Panc1 (cell line): ENCODE data around the gene GP9. TPM values are rescaled to one million over a fixed set of nuclear protein-coding genes. Genes with fewer than 3 reads are reported as not detected.

ENCODE experiments used
- ATAC-seq: fragments of 200-7000 bp; cut with Tn5 transposase; 2 replicates; pipeline ENCODE4 v1.9.1; 2020; ENCODE audit warnings: mild to moderate bottlenecking, moderate library complexity
- BruUV-seq: library from RNA; stranded (reverse); fragments of 400-500 nt; replicated peaks from 2 replicates; lab custom pipeline; 2021; lab: Mats Ljungman, UMichigan
- CTCF ChIA-PET: fragments of 300-600 bp; sonication (Branson Sonifier 250); formaldehyde crosslinking; loops from one replicate; lab custom pipeline; 2022; ENCODE audit warnings: antibody characterized with exemption; lab: Charles Lee
- POLR2A ChIA-PET: fragments of 300-600 bp; sonication (Branson Sonifier 250); formaldehyde crosslinking; loops from one replicate; lab custom pipeline; 2022; ENCODE audit warnings: antibody characterized with exemption; lab: Charles Lee
- DNase-seq: peaks from one replicate; pipeline ENCODE4 v3.0.0-alpha.2; 2010; ENCODE audit warnings: low read depth, low spot score
- H3K27ac ChIP-seq: 2 replicates; pipeline ENCODE4 v1.5.1; 2011; ENCODE audit warnings: mild to moderate bottlenecking, low read length, inconsistent platforms
- H3K27me3 ChIP-seq: fragments of 200-500 bp; sonication (Bioruptor generic); 2 replicates; pipeline ENCODE4 v1.6.0; 2014; ENCODE audit warnings: low read length, inconsistent platforms; ENCODE audit not compliant: control insufficient read depth, insufficient read depth
- H3K36me3 ChIP-seq: fragments of 200-500 bp; sonication (Bioruptor generic); 2 replicates; pipeline ENCODE4 v1.5.1; 2014; ENCODE audit warnings: inconsistent platforms, mild to moderate bottlenecking, low read length, moderate library complexity; ENCODE audit not compliant: control insufficient read depth, insufficient read depth
- H3K4me1 ChIP-seq: 2 replicates; pipeline ENCODE4 v1.5.1; 2011; ENCODE audit warnings: inconsistent platforms, mild to moderate bottlenecking, low read length, moderate library complexity; ENCODE audit not compliant: control insufficient read depth, insufficient read depth
- H3K4me3 ChIP-seq, 2 experiments: 2 replicates each; pipeline ENCODE4 v1.5.1; 2011 to 2012; ENCODE audit warnings: low read depth in 2 of 2, low read length in 2 of 2, mild to moderate bottlenecking in 2 of 2, inconsistent platforms in 1 of 2, moderate library complexity in 1 of 2
- H3K9me3 ChIP-seq: fragments of 200-500 bp; sonication (Bioruptor generic); 2 replicates; pipeline ENCODE4 v1.5.1; 2014; ENCODE audit warnings: low read depth, mild to moderate bottlenecking, inconsistent platforms, low read length, moderate library complexity; ENCODE audit not compliant: control insufficient read depth, insufficient read depth
- POLR2AphosphoS5 ChIP-seq: IDR thresholded peaks from 2 replicates; pipeline ENCODE4 v1.6.1; 2012; ENCODE audit warnings: mild to moderate bottlenecking, low read depth, low read length, moderate library complexity
- SIN3A ChIP-seq: IDR thresholded peaks from 2 replicates; pipeline ENCODE4 v1.6.1; 2012; ENCODE audit warnings: low read depth, mild to moderate bottlenecking, low read length, moderate library complexity, borderline replicate concordance; ENCODE audit not compliant: insufficient read depth
- TCF7L2 ChIP-seq: IDR thresholded peaks from 2 replicates; pipeline ENCODE4 v1.6.1; 2011; ENCODE audit warnings: mild to moderate bottlenecking, low read depth, low read length, inconsistent platforms
- in situ Hi-C: cut with HindIII; loops from 2 replicates; pipeline ENCODE4 v1.10.0; 2016; ENCODE audit warnings: low sequenced_read_pairs, low pct_unique_long_range_greater_than_20kb
- intact Hi-C: fragments of 100-400 bp; cut with micrococcal nuclease; formaldehyde crosslinking; loops from one replicate; pipeline ENCODE4 v1.10.0; 2022; ENCODE audit not compliant: unreplicated experiment
- total RNA-seq: library from RNA; stranded (reverse); gene quantifications from one replicate; pipeline ENCODE4 v1.2.1, GENCODE V29; 2021; ENCODE audit not compliant: unreplicated experiment
- TF ChIP-seq, protein P1 (sequence below): fragments of 450-650 bp; IDR thresholded peaks from 2 replicates; pipeline ENCODE4 v1.5.1; 2017; ENCODE audit warnings: mild to moderate bottlenecking
- TF ChIP-seq, protein P2 (sequence below), 2 experiments: IDR thresholded peaks; 2 replicates each; pipeline ENCODE4 v1.6.1; 2011 to 2012; ENCODE audit warnings: low read depth in 2 of 2, control low read depth in 1 of 2, low read length in 1 of 2, mild to moderate bottlenecking in 1 of 2, moderate library complexity in 1 of 2; ENCODE audit not compliant: insufficient read depth in 1 of 2

Gene GP9
- total RNA-seq, 1 experiment from 2014 or later, result not detected

DNA sequence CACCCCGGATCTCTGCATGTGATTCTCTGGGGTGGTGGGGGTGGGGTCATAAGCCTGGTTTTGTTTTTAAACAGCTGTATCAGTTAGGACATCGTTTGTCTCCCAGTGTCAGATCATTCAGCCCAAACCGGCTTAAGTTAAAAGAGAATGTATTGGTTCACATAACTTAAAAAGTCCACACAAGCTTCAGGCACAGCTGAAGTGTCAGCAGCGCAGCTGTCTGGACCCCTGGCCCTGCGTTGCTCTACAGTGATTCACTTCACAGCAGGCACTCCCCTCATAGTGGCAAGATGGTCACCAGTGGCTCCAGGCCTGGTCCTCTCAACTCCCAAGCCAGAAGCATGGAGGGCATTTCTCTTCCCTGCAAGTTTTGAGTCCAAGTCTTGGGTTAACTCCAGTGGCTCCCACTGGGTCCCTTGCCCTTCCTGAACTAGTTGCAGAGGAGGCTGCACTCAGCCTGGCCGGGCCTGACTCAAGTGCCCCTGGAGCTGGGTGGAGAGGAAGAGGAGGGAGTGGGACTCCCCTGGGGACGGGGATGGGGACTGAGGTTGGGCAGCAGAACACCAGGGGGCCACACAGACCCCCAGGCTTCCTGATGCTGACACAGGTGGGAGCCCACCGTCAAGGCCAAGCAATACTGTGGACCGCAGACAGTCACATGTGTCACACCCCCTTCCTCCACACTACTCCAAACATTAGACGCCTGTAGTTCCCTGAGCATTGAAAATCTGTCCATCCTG lies 28.9 kb upstream of the GP9 start:
- CTCF ChIA-PET, result no interaction called here

DNA sequence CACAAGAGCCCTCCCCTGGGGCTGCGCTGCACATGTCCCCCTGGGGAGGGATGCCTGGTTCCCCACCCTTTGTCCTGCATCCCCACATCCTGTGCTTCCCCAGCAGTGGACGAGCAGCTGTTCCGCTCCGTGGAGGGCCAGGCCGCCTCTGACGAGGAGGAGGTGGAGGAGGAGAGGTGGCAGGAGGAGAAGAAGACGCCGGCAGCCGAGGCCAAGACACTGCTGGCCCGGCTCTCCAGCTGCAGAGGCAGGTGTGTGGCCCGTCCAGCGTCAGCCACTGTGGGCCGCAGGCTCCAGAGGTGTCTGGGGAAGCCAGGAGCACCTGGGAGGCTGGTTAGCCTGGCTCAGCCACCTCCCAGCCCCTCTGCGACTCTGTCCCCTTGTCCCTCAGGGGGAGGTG lies 27.9 kb upstream of the GP9 start:
- no TSS peak for BruUV-seq
- DNase-seq, result no peak
- intact Hi-C loops, result no loop called here
- no peak for TF ChIP-seq POLR2AphosphoS5
- Histone ChIP-seq H3K4me1 (0 out of 2 replicates have a peak, but pooled peaks cover 5% of the 10 kb centered on the region), H3K4me3 (no peak overlapping the region), H3K27me3 (no peaks in the 10 kb centered on the region), H3K27ac (no peak overlapping the region), H3K36me3 (no peaks in the 10 kb centered on the region), H3K9me3 (no peaks in the 10 kb centered on the region)
- in situ Hi-C loops, result no loop called here
- ChIA-PET CTCF (no interaction called here), POLR2A (no interaction called here)
- no peak for ATAC-seq

More for the DNA sequence above, 28.9 kb upstream of the GP9 start:
- Histone ChIP-seq H3K9me3 (no peaks in the 10 kb centered on the region), H3K4me3 (no peak overlapping the region), H3K27ac (no peak overlapping the region), H3K27me3 (no peaks in the 10 kb centered on the region), H3K4me1 (peaks cover 8% of the 10 kb centered on the region; the same call in 1 of the 2 replicates), H3K36me3 (no peaks in the 10 kb centered on the region)
- DNase-seq (no peak), ATAC-seq (no peak)
- in situ Hi-C loops, result no loop called here
- POLR2A ChIA-PET, result no interaction called here
- intact Hi-C loops, result no loop called here
- BruUV-seq, result no TSS peak
- TF ChIP-seq TCF7L2 (no peak), POLR2AphosphoS5 (no peak), SIN3A (no peak)
- TF ChIP-seq, protein P1, sequence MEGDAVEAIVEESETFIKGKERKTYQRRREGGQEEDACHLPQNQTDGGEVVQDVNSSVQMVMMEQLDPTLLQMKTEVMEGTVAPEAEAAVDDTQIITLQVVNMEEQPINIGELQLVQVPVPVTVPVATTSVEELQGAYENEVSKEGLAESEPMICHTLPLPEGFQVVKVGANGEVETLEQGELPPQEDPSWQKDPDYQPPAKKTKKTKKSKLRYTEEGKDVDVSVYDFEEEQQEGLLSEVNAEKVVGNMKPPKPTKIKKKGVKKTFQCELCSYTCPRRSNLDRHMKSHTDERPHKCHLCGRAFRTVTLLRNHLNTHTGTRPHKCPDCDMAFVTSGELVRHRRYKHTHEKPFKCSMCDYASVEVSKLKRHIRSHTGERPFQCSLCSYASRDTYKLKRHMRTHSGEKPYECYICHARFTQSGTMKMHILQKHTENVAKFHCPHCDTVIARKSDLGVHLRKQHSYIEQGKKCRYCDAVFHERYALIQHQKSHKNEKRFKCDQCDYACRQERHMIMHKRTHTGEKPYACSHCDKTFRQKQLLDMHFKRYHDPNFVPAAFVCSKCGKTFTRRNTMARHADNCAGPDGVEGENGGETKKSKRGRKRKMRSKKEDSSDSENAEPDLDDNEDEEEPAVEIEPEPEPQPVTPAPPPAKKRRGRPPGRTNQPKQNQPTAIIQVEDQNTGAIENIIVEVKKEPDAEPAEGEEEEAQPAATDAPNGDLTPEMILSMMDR, result no peak
- TF ChIP-seq, protein P2, sequence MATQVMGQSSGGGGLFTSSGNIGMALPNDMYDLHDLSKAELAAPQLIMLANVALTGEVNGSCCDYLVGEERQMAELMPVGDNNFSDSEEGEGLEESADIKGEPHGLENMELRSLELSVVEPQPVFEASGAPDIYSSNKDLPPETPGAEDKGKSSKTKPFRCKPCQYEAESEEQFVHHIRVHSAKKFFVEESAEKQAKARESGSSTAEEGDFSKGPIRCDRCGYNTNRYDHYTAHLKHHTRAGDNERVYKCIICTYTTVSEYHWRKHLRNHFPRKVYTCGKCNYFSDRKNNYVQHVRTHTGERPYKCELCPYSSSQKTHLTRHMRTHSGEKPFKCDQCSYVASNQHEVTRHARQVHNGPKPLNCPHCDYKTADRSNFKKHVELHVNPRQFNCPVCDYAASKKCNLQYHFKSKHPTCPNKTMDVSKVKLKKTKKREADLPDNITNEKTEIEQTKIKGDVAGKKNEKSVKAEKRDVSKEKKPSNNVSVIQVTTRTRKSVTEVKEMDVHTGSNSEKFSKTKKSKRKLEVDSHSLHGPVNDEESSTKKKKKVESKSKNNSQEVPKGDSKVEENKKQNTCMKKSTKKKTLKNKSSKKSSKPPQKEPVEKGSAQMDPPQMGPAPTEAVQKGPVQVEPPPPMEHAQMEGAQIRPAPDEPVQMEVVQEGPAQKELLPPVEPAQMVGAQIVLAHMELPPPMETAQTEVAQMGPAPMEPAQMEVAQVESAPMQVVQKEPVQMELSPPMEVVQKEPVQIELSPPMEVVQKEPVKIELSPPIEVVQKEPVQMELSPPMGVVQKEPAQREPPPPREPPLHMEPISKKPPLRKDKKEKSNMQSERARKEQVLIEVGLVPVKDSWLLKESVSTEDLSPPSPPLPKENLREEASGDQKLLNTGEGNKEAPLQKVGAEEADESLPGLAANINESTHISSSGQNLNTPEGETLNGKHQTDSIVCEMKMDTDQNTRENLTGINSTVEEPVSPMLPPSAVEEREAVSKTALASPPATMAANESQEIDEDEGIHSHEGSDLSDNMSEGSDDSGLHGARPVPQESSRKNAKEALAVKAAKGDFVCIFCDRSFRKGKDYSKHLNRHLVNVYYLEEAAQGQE (IDR thresholded peaks at IDR 0.05; ENCODE audit: insufficient read depth in 1 of 2, low read depth in 2 of 2, low read length in 1 of 2), result no peak

DNA sequence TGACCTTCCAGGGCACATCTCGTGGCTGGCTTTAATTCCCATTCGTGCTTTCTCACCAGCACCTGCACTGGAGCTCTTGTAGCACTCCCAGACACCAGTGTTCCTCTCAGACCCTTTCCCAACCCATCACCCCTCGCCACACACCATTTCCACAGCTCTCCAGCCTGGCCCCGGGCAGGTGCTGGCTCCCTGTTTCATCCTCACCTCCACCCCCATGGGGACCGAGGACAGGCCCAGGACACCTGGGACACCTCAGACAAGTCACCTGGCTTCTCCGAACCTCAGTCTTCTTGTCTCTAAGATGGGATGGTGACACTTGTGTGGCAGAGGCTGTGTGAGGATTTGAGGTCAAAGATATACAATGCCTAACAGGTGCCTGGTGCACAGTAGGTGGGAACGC lies 27.4 kb upstream of the GP9 start:
- Histone ChIP-seq H3K27ac (no peak overlapping the region), H3K4me3 (no peak overlapping the region), H3K27me3 (no peaks in the 10 kb centered on the region), H3K4me1 (0 out of 2 replicates have a peak, but pooled peaks cover 5% of the 10 kb centered on the region), H3K9me3 (no peaks in the 10 kb centered on the region), H3K36me3 (no peaks in the 10 kb centered on the region)
- CTCF ChIA-PET, result no interaction called here
- POLR2A ChIA-PET, result no interaction called here
- ATAC-seq (no peak), DNase-seq (no peak)
- intact Hi-C loops (no loop called here), in situ Hi-C loops (no loop called here)
- TF ChIP-seq, protein P1, result no peak
- no peak for TF ChIP-seq POLR2AphosphoS5
- TF ChIP-seq TCF7L2, result no peak
- TF ChIP-seq SIN3A, result no peak
- TF ChIP-seq, protein P2 (IDR thresholded peaks at IDR 0.05; ENCODE audit: insufficient read depth in 1 of 2, low read depth in 2 of 2, low read length in 1 of 2), result no peak
- BruUV-seq, result no TSS peak
